Caco-2 (cell line): ENCODE measurements around the gene TULP1. TPM values are rescaled to one million over a fixed set of nuclear protein-coding genes. Genes with fewer than 3 reads are reported as not detected.

Experiments
- BruUV-seq: library from RNA; stranded (reverse); fragments of 400-500 nt; replicated peaks from 2 replicates; lab custom pipeline; 2021; lab: Mats Ljungman, UMichigan
- CTCF ChIA-PET: fragments of 300-600 bp; sonication (Branson Sonifier 250); formaldehyde crosslinking; loops from one replicate; lab custom pipeline; 2022; ENCODE audit warnings: antibody characterized with exemption; lab: Charles Lee
- POLR2A ChIA-PET: fragments of 300-600 bp; sonication (Branson Sonifier 250); formaldehyde crosslinking; loops from one replicate; lab custom pipeline; 2022; ENCODE audit warnings: antibody characterized with exemption; lab: Charles Lee
- DNase-seq, 2 experiments: peaks; one replicate each; pipeline versions ENCODE4 v3.0.0 to v3.0.0-alpha.2; 2020 to 2022
- H3K27me3 ChIP-seq: replicated peaks from 2 replicates; pipeline ENCODE4 v1.6.0; 2011; ENCODE audit warnings: low read length; ENCODE audit not compliant: control insufficient read depth, insufficient read depth
- H3K36me3 ChIP-seq: 2 replicates; pipeline ENCODE4 v1.5.1; 2011; ENCODE audit warnings: low read length; ENCODE audit not compliant: control insufficient read depth, insufficient read depth
- H3K4me1 ChIP-seq: fragments of 250-450 bp; sonication (Bioruptor Pico); 2 replicates; pipeline ENCODE4 v1.5.1; 2020; ENCODE audit warnings: mild to moderate bottlenecking
- H3K4me3 ChIP-seq: 2 replicates; pipeline ENCODE4 v1.5.1; 2011; ENCODE audit warnings: low read depth, mild to moderate bottlenecking, control low read depth, low read length
- H3K9me3 ChIP-seq: fragments of 250-450 bp; sonication (Bioruptor Pico); 2 replicates; pipeline ENCODE4 v1.5.1; 2020; ENCODE audit warnings: mild to moderate bottlenecking, moderate library complexity
- H3K27ac Mint-ChIP-seq: one replicate; pipeline ENCODE4 v1.8.0; 2022; ENCODE audit warnings: mixed read lengths; ENCODE audit not compliant: unreplicated experiment
- H3K27me3 Mint-ChIP-seq: one replicate; pipeline ENCODE4 v1.8.0; 2022; ENCODE audit warnings: mixed read lengths; ENCODE audit not compliant: insufficient read depth, unreplicated experiment
- H3K36me3 Mint-ChIP-seq: one replicate; pipeline ENCODE4 v1.8.0; 2022; ENCODE audit warnings: mild to moderate bottlenecking, mixed read lengths; ENCODE audit not compliant: insufficient read depth, unreplicated experiment
- H3K4me1 Mint-ChIP-seq: one replicate; pipeline ENCODE4 v1.8.0; 2022; ENCODE audit warnings: low read depth, mixed read lengths; ENCODE audit not compliant: unreplicated experiment
- H3K4me3 Mint-ChIP-seq: one replicate; pipeline ENCODE4 v1.8.0; 2022; ENCODE audit warnings: mild to moderate bottlenecking, moderate library complexity, mixed read lengths; ENCODE audit not compliant: unreplicated experiment
- H3K9me3 Mint-ChIP-seq: one replicate; pipeline ENCODE4 v1.8.0; 2022; ENCODE audit warnings: mixed read lengths; ENCODE audit not compliant: unreplicated experiment
- CTCF ChIP-seq, 2 experiments: fragments of 200-600 bp in 1 of 2; IDR thresholded peaks; 1 replicate in 1 of 2; 2 replicates in 1 of 2; pipeline versions ENCODE4 v1.5.1 to v1.8.0; 2011 to 2022; ENCODE audit warnings: antibody characterized with exemption in 1 of 2, control low read depth in 1 of 2, inconsistent platforms in 1 of 2, low read depth in 1 of 2, low read length in 1 of 2, mild to moderate bottlenecking in 1 of 2, moderate library complexity in 1 of 2; ENCODE audit not compliant: insufficient read depth in 1 of 2, severe bottlenecking in 1 of 2, unreplicated experiment in 1 of 2
- intact Hi-C: fragments of 100-400 bp; cut with micrococcal nuclease; formaldehyde crosslinking; loops from one replicate; pipeline ENCODE4 v1.10.0; 2022; ENCODE audit not compliant: unreplicated experiment
- total RNA-seq: library from RNA; stranded (reverse); gene quantifications from 2 replicates; pipeline ENCODE4 v1.2.3, GENCODE V29; 2022

The TULP1 gene
- total RNA-seq, 1 experiment from 2014 or later = not detected

DNA sequence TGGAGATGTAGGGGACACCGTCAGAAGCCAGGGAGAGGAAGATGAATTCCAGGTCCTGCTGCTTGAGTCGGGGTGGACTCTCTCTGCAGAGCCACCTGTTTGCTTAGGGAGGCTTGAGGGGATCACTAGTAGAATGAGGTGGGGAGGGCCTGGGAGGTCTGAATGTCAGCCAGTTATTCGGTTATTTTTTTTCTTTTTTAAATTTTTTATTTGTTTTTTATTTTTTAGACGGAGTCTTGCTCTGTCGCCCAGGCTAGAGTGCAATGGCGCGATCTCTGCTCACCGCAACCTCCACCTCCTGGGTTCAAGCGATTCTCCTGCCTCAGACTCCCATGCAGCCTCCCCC lies 24.2 kb downstream of the TULP1 start:
- intact Hi-C loops = no loop called here
- Mint-ChIP-seq H3K27ac (peak overlapping the region; percentile 78), H3K4me3 (no peak overlapping the region), H3K4me1 (peaks cover 69% of the 10 kb centered on the region), H3K27me3 (no peaks in the 10 kb centered on the region), H3K36me3 (peaks cover 43% of the 10 kb centered on the region), H3K9me3 (no peaks in the 10 kb centered on the region)
- TF ChIP-seq CTCF (IDR thresholded peaks at IDR 0.05; ENCODE audit: insufficient read depth in 1 of 2, low read depth in 1 of 2, low read length in 1 of 2, severe bottlenecking in 1 of 2, unreplicated experiment in 1 of 2) = no peak
- no peak for DNase-seq
- H3K27me3 ChIP-seq = no peaks in the 10 kb centered on the region
- peaks cover 4% of the 10 kb centered on the region; the same call in 1 of the 2 replicates for H3K36me3 ChIP-seq
- H3K4me3 ChIP-seq = no peak overlapping the region
- ChIA-PET CTCF (no interaction called here), POLR2A (no interaction called here)
- no peaks in the 10 kb centered on the region for H3K9me3 ChIP-seq
- no TSS peak for BruUV-seq
- H3K4me1 ChIP-seq = peaks cover 83% of the 10 kb centered on the region

- H3K36me3 Mint-ChIP-seq = peaks cover 47% of the 10 kb centered on the region
- TF ChIP-seq CTCF (IDR thresholded peaks at IDR 0.05; ENCODE audit: insufficient read depth in 1 of 2, low read depth in 1 of 2, low read length in 1 of 2, severe bottlenecking in 1 of 2, unreplicated experiment in 1 of 2) = no peak
- H3K27me3 Mint-ChIP-seq = no peaks in the 10 kb centered on the region
- H3K4me3 Mint-ChIP-seq = no peak overlapping the region
- H3K4me3 ChIP-seq = no peak overlapping the region
- intact Hi-C loops = no loop called here
- no peak for DNase-seq
- no peaks in the 10 kb centered on the region for H3K9me3 ChIP-seq
- no peaks in the 10 kb centered on the region for H3K9me3 Mint-ChIP-seq
- H3K4me1 ChIP-seq = peaks cover 77% of the 10 kb centered on the region
- ChIA-PET POLR2A (interaction anchor here (2.3 kb wide), 1 partner anchor 9 kb away, joined by 23 read pairs; the partner anchor contains the start of gene TEAD3), CTCF (no interaction called here)
- peaks cover 5% of the 10 kb centered on the region; the same call in 1 of the 2 replicates for H3K36me3 ChIP-seq
- H3K4me1 Mint-ChIP-seq = peaks cover 63% of the 10 kb centered on the region
- BruUV-seq = no TSS peak
- peak overlapping the region; percentile 78 for H3K27ac Mint-ChIP-seq
- H3K27me3 ChIP-seq = no peaks in the 10 kb centered on the region
These were observed 24.8 kb downstream of the TULP1 start for GRCh38 chr6:35487658-35488516.

DNA sequence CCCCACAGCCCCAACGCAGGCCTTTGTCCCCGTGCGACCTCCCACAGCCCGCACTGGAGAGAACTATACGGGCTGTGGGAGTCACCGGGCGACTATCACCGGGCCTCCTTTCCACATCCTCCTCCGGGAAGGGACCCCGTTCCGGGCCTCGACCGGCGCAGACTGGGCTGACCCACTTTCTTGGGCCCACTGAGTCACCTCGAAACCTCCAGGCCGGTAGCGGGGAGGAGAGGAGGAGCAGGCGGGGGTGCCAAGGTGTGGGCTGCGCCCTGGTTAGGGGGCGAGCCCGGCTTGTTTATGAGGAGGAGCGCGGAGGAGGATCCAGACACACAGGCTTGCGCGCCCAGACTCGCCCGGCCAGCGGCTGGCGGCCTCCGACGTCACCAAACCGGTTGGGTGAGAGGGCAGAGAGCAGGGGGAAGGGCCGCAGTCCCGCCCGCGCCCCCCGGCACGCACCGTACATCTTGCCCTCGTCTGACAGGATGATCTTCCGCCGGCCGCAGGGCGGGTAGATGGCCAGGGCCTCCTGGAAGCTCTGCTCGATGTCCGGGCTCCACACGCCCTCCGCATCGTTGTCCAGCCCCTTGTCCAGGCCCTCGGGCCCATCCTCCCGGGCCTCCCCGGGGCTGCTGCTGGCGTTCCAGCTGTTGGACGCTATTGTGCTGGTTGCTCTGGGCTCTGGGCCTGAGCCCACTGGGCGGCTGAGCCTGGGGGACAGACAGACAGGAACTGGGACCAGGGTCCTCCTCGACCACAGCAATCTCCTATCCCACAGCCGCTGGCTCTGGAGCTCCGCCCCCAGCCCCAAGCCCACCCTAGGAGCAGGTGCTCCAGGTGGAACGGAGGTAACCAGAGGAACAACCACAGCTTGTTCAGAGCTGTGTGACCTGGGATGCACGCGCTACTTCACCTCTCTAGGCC lies 26.4 kb downstream of the TULP1 start:
- peak overlapping the region; percentile 67 for H3K4me3 Mint-ChIP-seq
- H3K36me3 Mint-ChIP-seq = peaks cover 49% of the 10 kb centered on the region
- DNase-seq = peak; percentile 94 to 95
- Histone ChIP-seq H3K36me3 (peaks cover 7% of the 10 kb centered on the region; the same call in 1 of the 2 replicates), H3K4me1 (peaks cover 60% of the 10 kb centered on the region), H3K27me3 (no peaks in the 10 kb centered on the region), H3K4me3 (peak overlapping the region; percentile 34), H3K9me3 (no peaks in the 10 kb centered on the region)
- TF ChIP-seq CTCF (IDR thresholded peaks at IDR 0.05; ENCODE audit: insufficient read depth in 1 of 2, low read depth in 1 of 2, low read length in 1 of 2, severe bottlenecking in 1 of 2, unreplicated experiment in 1 of 2) = no peak
- TSS peak; percentile 95 for BruUV-seq
- H3K4me1 Mint-ChIP-seq = peaks cover 49% of the 10 kb centered on the region
- CTCF ChIA-PET = interaction anchor here (0.7 to 1.2 kb wide), 2 partner anchors 10 to 33 kb away, joined by 3 read pairs; no protein-coding TSS in a partner anchor
- H3K9me3 Mint-ChIP-seq = no peaks in the 10 kb centered on the region
- intact Hi-C loops = loop anchor here (1.0 kb wide), 1 partner anchor 11 kb away; the partner anchor contains the start of gene TEAD3
- H3K27ac Mint-ChIP-seq = peak overlapping the region; percentile 98
- no peaks in the 10 kb centered on the region for H3K27me3 Mint-ChIP-seq
- POLR2A ChIA-PET = interaction anchor here (0.6 to 2.3 kb wide), 5 partner anchors 9 to 1325 kb away, joined by 3 to 23 read pairs (median 3); partner anchors contain the start of gene TEAD3
